ENCODE results near the gene TBC1D2. TPM values are rescaled to one million over a fixed set of nuclear protein-coding genes. Genes with fewer than 3 reads are reported as not detected.

TBC1D2 gene
- total and polyA plus RNA-seq, 2 of the 13 experiments (the other 11 are each of a cell fraction or from before 2014, with no cell fraction given) = 2.0 to 2.8 TPM

- TF ChIP-seq, protein P1, sequence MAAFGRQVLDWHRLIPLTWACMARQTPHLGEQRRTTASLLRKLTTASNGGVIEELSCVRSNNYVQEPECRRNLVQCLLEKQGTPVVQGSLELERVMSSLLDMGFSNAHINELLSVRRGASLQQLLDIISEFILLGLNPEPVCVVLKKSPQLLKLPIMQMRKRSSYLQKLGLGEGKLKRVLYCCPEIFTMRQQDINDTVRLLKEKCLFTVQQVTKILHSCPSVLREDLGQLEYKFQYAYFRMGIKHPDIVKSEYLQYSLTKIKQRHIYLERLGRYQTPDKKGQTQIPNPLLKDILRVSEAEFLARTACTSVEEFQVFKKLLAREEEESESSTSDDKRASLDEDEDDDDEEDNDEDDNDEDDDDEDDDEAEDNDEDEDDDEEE (CRISPR knock-in tag; IDR thresholded peaks at IDR 0.05) = no peak
- TF ChIP-seq ARNT (IDR thresholded peaks at IDR 0.05) (no peak), FOXA1 (IDR thresholded peaks at IDR 0.05) (no peak), FOXA1 (CRISPR knock-in tag; IDR thresholded peaks at IDR 0.05) (peak; percentile 66; the same call in 1 of the 2 replicates), ZNF17 (CRISPR knock-in tag; IDR thresholded peaks at IDR 0.05) (no peak), GMEB1 (CRISPR knock-in tag; IDR thresholded peaks at IDR 0.05; ENCODE audit: borderline replicate concordance) (no peak), JUND (CRISPR knock-in tag; IDR thresholded peaks at IDR 0.05) (no peak), SMC3 (IDR thresholded peaks at IDR 0.05; ENCODE audit: low read length) (no peak; the same call in 1 of the 2 replicates), ZMYM2 (CRISPR knock-in tag; IDR thresholded peaks at IDR 0.05) (no peak), ZNF564 (CRISPR knock-in tag; IDR thresholded peaks at IDR 0.05) (no peak), GABPB1 (CRISPR knock-in tag; IDR thresholded peaks at IDR 0.05) (0 out of 2 replicates have a peak, but pooled peaks have one; percentile 3), CC2D1A (CRISPR knock-in tag; IDR thresholded peaks at IDR 0.05) (no peak), SAFB2 (CRISPR knock-in tag; IDR thresholded peaks at IDR 0.05; ENCODE audit: borderline replicate concordance, low read depth) (no peak), ZNF782 (CRISPR knock-in tag; IDR thresholded peaks at IDR 0.05; ENCODE audit: borderline replicate concordance) (no peak), NCOR1 (IDR thresholded peaks at IDR 0.05; ENCODE audit: borderline replicate concordance, low read length) (peak; percentile 94), ZNF143 (CRISPR knock-in tag; IDR thresholded peaks at IDR 0.05) (no peak), MTF1 (CRISPR knock-in tag; IDR thresholded peaks at IDR 0.05) (no peak), SMAD1 (CRISPR knock-in tag; IDR thresholded peaks at IDR 0.05; ENCODE audit: borderline replicate concordance, low read depth) (no peak), TP53 (CRISPR knock-in tag; conservative IDR thresholded peaks at IDR 0.05) (no peak), ZBTB7B (CRISPR knock-in tag; IDR thresholded peaks at IDR 0.05) (0 out of 2 replicates have a peak, but pooled peaks have one; percentile 10), SP5 (CRISPR knock-in tag; IDR thresholded peaks at IDR 0.05; ENCODE audit: borderline replicate concordance, low read depth) (no peak), CENPX (CRISPR knock-in tag; IDR thresholded peaks at IDR 0.05) (no peak), SRY (CRISPR knock-in tag; IDR thresholded peaks at IDR 0.05) (no peak), TCF7L2 (IDR thresholded peaks at IDR 0.05; ENCODE audit: low read depth, low read length) (no peak), MEIS1 (CRISPR knock-in tag; IDR thresholded peaks at IDR 0.05; ENCODE audit: borderline replicate concordance) (no peak), ZNF605 (CRISPR knock-in tag; IDR thresholded peaks at IDR 0.05) (no peak), ZNF615 (CRISPR knock-in tag; IDR thresholded peaks at IDR 0.05; ENCODE audit: borderline replicate concordance) (no peak), ZNF350 (CRISPR knock-in tag; IDR thresholded peaks at IDR 0.05; ENCODE audit: borderline replicate concordance, low read depth) (no peak), SP140L (CRISPR knock-in tag; IDR thresholded peaks at IDR 0.05; ENCODE audit: borderline replicate concordance) (no peak), U2AF1 (optimal IDR thresholded peaks at IDR 0.05; ENCODE audit: low read depth, low read length) (no peak), ZNF274 (CRISPR knock-in tag; IDR thresholded peaks at IDR 0.05) (no peak)
- TF ChIP-seq, protein P2, sequence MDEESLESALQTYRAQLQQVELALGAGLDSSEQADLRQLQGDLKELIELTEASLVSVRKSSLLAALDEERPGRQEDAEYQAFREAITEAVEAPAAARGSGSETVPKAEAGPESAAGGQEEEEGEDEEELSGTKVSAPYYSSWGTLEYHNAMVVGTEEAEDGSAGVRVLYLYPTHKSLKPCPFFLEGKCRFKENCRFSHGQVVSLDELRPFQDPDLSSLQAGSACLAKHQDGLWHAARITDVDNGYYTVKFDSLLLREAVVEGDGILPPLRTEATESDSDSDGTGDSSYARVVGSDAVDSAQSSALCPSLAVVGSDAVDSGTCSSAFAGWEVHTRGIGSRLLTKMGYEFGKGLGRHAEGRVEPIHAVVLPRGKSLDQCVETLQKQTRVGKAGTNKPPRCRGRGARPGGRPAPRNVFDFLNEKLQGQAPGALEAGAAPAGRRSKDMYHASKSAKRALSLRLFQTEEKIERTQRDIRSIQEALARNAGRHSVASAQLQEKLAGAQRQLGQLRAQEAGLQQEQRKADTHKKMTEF (CRISPR knock-in tag; IDR thresholded peaks at IDR 0.05) = 0 out of 2 replicates have a peak, but pooled peaks have one; percentile 25
Measured at GRCh38 chr9:98226516-98226915, 28.9 kb downstream of the TBC1D2 start (continued).

All from HepG2 (cell line).